GM12891 (cell line): Measurements from ENCODE around the gene WBP1L.

ENCODE experiments used
- POLR2A ChIP-seq: IDR thresholded peaks from 2 replicates; pipeline ENCODE4 v1.6.1; 2011; ENCODE audit warnings: low read depth, low read length, control low read depth
- POLR2AphosphoS5 ChIP-seq: IDR thresholded peaks from 2 replicates; pipeline ENCODE4 v1.6.1; 2011; ENCODE audit warnings: low read depth, low read length, control low read depth
- POU2F2 ChIP-seq: IDR thresholded peaks from 2 replicates; pipeline ENCODE4 v1.6.1; 2011; ENCODE audit warnings: low read depth, mild to moderate bottlenecking, control low read depth, low read length, moderate library complexity
- SPI1 ChIP-seq: IDR thresholded peaks from 2 replicates; pipeline ENCODE4 v1.6.1; 2011; ENCODE audit warnings: low read depth, low read length, control low read depth
- TAF1 ChIP-seq: IDR thresholded peaks from 2 replicates; pipeline ENCODE4 v1.6.1; 2011; ENCODE audit warnings: low read depth, low read length, control low read depth

DNA sequence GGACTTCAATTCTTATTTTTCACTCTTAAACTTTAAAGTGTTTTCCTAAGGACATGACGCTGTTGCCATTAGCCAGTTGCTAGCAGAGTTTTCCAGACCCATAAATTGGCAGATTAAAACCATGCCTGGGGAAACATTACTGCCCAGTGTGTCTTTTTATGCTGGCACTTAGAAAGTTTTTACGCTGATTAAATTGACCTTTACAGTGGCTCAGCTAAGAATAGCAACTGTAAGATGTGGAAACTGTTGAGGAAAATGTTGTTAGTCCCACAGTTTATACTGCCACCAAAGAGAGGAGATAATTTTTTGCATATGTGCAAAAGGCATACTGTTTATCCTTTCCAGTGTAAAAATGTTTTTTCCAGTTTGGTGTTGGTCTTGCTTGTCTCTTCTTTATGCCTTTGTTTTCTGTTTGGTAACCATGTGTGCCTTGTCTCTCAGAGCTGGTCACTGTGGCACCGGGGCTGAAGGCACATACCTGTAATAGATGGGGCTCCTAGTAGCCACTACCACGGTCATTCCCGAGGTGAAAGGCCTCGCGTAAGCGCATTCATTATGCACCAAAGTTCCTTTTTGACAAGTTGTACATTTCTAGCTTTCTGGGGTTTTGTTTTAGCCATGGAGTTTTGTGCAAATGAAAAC is 48.1 kb downstream of the WBP1L start:
- TF ChIP-seq POLR2A (no peak), SPI1 (no peak), POU2F2 (no peak), POLR2AphosphoS5 (no peak), TAF1 (no peak)
